ENCODE results near the gene CEP250. TPM values are rescaled to one million over a fixed set of nuclear protein-coding genes. Genes with fewer than 3 reads are reported as not detected.

The CEP250 gene, protein sequence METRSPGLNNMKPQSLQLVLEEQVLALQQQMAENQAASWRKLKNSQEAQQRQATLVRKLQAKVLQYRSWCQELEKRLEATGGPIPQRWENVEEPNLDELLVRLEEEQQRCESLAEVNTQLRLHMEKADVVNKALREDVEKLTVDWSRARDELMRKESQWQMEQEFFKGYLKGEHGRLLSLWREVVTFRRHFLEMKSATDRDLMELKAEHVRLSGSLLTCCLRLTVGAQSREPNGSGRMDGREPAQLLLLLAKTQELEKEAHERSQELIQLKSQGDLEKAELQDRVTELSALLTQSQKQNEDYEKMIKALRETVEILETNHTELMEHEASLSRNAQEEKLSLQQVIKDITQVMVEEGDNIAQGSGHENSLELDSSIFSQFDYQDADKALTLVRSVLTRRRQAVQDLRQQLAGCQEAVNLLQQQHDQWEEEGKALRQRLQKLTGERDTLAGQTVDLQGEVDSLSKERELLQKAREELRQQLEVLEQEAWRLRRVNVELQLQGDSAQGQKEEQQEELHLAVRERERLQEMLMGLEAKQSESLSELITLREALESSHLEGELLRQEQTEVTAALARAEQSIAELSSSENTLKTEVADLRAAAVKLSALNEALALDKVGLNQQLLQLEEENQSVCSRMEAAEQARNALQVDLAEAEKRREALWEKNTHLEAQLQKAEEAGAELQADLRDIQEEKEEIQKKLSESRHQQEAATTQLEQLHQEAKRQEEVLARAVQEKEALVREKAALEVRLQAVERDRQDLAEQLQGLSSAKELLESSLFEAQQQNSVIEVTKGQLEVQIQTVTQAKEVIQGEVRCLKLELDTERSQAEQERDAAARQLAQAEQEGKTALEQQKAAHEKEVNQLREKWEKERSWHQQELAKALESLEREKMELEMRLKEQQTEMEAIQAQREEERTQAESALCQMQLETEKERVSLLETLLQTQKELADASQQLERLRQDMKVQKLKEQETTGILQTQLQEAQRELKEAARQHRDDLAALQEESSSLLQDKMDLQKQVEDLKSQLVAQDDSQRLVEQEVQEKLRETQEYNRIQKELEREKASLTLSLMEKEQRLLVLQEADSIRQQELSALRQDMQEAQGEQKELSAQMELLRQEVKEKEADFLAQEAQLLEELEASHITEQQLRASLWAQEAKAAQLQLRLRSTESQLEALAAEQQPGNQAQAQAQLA (N-terminal part only)
- total RNA-seq: 31.6 and 32.0 TPM in 2 replicates

DNA sequence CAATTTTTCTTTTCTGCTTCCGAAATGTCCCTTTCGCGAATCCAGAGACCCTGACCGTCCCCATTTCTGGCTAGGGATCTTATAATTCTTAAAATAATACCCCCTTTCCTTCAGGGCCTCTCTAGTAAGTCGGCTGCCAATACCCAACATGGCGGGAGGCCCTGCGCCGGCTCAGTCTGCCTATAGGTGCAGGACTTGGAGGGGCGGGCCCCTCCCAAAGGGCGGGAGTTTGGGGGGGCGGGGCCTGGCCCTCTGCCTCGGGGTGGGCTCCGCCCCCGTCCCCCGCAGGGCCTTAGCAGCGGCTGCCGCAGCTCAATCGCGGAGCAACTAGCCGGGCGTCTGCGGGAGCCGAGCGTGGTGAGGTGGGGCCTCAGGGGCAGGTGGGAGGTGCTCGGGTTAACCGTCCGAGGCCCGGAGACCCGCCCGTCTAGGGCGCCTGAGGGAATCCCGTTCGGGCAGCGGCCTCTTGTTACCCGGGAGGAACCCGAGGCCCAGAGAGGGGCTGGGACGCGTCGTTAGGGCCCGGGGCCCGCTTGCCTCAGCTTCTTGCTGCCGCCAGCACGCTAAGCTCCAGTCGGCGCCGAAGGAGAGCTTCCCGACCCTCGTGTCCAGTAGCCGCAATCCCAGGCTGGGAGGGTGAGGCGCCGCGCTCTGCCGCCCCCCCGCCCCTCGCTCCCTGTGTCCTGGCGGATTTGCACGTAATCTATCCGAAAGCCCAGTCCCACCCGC lies at the start of gene CEP250:
TSS of gene CEP250 (plus strand) at position 718 of the 729 bp plus-strand sequence. CDS start 6,770 bp downstream, outside the sequence.
- no peak for DNase-seq (ENCODE audit: extremely low read depth, low read depth, low spot score)

DNA sequence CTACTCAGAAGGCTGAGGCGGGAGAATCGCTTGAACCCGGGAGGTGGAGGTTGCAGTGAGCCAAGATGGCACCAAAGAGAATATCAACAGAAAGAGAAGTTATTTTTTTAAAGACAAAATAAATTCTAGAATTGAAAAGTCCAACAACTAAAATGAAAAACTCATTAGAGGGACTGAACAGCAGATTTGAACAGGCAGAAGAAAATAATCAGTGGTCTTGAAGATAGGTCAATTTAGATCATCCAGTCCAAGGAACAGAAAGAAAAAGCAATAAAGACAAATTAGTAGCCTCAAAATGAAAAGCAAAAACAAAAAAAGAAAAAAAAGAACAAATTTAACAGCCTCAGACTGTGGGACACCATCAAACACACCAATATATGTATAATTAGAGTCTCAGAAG lies 49.6 kb upstream of the CEP250 start:
- DNase-seq (ENCODE audit: extremely low read depth, low read depth, low spot score): no peak

DNA sequence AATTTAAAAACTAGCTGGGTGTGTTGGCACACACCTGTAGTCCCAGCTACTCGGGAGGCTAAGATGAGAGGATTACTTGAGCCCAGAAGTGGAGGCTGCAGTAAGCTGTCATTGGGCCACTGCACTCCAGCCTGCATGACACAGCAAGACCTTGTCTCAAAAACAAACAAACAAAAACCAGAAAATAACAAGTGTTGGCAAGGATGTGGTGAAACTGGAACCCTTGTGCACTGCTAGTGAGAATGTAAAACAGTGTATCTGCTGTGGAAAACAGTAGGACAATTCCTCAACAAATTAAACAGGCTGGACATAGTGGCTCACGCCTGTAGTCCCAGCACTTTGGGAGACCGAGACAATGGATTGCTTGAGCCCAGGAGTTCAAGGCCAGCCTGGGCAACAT lies 47.1 kb upstream of the CEP250 start:
- DNase-seq (ENCODE audit: extremely low read depth, low read depth, low spot score): no peak

DNA sequence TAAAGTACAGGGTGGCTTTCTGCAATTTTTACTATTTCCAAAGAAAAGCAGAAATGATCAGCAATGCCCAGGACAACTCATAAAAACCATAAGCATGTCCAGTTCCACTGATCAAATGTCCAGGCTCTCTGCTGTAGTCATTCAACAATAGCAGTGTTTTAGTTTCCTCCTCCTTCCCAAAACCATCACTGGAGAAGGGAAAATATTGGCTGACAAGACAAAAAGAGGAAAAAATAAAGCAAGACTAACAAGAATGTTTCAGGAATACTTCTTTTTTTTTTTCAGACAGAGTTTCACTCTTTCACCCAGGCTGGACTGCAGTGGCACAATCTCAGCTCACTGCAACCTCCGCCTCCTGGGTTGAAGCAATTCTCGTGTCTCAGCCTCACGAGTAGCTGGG lies 45.9 kb upstream of the CEP250 start:
- no peak for DNase-seq (ENCODE audit: extremely low read depth, low read depth, low spot score)

DNA sequence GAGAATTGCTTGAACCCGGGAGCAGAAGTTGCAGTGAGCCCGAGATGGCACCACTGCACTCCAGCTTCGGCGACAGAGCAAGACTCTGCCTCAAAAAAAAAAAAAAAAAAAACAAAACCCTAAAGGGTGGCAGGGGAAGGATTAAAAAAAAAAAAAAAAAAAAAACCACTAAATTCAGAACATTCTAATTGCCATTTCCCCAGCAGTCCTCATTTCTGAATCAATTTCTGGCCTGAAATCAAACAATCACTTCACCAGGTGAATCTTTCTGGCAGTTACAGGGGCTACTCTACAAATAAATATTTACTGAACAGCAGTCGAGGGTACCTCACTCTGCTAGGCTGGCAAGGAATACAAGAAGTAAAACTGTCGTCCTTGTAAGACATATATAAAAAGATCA lies 44.8 kb upstream of the CEP250 start:
- no peak for DNase-seq (ENCODE audit: extremely low read depth, low read depth, low spot score)

DNA sequence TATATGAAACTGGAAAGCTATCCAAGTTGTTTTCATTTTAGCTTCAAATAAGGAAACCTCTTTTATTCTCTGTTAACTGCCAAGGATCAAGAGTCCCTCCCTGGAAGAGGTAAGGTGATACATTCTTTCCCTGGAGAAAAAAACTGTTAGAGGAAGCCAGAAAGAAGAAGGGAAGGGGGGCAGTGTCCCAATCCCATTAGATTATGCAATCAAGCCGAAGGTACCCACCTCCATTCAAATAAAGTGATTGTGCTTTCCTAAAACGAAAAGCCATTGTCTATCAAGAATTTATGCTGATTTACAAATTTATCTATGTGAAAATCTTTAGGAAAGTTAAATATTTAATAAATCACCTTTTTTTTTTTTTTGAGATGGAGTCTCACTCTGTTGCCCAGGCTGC lies 34.1 kb upstream of the CEP250 start:
- no peak for DNase-seq (ENCODE audit: extremely low read depth, low read depth, low spot score)

DNA sequence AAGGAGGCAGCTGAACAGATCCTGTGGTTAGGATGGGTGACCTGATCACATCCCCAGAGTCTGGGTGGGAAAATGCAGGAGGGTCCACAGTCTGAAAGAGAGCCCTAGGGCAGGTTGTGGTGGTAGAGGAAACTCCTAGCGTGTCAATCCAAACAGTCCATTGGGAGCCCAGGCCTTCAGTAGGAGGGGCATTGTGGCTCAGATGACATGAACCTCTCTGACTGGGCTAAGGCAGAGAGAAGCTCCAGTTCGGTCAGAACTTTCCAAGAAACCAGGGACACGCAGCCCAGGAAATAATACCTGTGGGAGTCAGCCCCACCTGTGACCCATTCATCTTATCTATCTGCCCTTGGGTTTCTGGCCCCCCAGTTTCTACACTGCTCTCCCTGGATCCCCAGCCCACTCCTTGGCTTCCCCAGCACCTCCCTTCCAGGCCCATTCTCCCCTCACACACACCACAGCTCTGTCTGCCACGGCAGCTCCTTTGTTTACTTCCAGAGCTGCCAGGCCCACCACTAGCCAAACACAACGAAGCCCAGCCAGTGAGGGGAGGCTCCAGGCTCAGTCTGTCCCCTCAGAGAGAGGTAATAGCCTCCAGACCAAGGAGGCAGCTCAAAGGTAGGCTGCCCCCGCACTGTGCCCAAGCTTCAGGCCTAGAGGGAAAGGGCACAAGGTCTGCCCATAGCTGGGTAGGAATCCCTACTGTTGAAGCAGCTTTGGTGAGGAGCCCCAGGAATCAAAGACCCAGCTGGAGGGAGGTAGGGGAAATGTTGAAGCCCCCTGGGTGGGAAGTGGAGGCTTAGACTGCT lies 23.6 kb upstream of the CEP250 start:
- no peak for DNase-seq (ENCODE audit: extremely low read depth, low read depth, low spot score)

DNA sequence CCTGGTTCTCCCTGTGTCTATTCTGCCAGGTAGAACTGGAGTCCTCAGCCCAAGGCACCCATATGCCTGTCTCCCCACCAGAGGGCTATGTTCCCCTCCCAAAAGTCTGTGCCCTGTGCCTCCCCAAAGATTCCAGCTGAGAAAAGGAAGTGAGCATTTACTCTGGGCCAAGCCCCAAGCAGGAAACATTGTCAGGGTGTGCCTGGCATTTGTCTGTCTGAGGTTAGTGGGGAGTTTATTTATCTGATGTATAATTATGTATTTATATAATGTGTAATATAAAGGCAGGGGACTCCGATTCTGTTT lies 23.0 kb upstream of the CEP250 start:
- no peak for DNase-seq (ENCODE audit: extremely low read depth, low read depth, low spot score)

DNA sequence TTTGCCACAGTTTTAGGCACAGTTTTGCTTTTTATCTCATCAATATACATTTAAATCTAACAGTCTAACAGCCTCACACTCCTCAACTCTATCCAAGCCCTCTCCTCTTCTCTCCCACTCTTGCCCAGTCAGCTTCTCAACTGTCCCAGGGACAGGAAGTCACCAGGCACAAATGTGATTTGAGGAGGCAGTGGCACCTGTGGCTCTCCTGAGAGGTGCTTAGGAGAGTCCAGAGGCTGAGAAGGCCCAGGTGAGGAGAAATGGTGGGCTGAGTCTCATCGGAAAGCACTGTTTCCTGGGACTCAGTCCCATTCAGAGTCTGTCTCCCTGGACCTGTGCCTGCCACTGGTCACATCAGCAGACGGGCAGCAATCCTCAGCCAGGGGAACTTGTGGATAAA lies 22.1 kb upstream of the CEP250 start:
- DNase-seq (ENCODE audit: extremely low read depth, low read depth, low spot score): no peak

DNA sequence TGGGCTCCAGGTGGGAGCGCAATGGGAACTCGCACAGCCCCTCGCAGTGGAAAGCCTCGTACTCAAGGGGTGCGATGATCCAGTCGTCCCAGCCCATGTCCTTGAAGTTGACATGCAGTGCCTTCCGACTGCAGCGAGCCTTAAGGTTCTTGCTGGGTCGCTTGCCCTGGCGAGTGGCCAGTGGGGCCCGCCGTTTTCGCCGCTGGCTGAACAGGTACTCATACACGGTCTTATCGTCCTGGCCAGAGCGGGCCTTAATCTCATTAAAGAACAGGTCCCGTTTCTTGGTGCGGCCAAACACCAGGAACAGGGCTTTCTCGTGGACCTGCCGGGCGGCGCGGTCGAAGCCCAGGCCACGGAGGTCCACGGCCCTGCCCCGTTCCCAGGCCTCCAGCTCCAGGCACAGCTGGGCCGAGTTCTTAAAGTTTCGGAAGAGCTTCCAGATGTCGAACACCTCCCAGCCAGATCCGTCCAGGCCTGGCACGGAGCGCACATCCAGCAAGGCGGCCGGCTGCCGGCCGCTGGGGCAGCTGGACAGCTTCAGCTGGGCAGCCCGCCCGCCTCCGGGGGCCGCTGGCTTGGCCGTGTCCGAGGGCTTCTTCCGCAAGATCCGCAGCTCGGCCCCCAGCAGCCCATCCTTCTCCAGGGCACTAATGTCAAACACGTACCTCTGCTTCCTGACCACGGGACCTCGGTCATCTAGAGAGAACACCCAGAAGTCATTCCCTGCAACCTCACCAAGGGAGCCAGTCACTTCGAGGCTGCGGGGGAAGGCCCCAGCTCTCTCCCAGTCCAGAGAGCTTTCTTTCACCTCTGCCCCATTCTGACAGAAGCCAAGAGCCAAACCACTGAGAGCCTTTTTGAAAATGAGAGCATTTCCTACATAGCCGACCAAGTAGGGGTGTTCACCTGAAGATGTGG lies 21.1 kb upstream of the CEP250 start:
- no peak for DNase-seq (ENCODE audit: extremely low read depth, low read depth, low spot score)

DNA sequence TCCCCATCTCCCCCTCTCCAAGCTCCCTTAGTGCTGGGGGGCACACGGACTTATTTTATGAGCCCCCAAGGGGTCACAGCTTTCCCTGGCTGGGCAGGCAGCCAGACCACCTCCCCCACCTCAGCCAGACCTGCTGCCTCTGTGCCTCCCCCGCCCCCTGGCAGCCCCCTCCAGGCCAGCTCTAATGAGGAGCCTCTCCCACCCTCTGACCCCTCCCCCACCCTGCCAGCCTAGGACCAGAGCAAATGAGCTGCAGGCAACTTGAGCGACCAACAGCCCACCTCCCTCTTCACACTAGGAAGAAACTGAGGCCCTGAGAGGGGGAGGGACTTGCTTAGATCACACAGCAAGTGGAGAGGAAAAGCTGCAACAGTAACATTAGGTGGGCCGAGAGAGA lies 19.2 kb upstream of the CEP250 start:
- DNase-seq (ENCODE audit: extremely low read depth, low read depth, low spot score): no peak

DNA sequence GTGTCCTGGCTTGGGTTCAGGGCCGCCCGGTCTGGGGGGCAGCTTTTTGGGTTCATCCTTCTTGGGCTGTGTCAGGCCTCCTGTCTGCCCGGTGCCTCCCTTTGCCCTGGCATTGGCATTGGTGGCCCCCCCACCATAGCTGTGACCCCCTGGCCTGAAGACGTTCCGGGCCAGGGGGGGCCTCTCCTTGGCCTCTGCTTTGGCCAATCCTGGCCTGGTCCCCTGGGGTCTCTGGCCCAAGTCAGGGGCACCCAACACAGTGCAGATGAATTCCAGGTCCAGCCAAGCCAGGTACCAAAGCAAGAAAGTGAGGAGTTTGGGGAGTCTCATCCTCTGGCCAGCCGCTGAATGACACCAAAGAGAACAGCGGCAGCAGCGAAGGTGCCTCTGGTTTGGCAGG lies 17.8 kb upstream of the CEP250 start:
- no peak for DNase-seq (ENCODE audit: extremely low read depth, low read depth, low spot score)

DNA sequence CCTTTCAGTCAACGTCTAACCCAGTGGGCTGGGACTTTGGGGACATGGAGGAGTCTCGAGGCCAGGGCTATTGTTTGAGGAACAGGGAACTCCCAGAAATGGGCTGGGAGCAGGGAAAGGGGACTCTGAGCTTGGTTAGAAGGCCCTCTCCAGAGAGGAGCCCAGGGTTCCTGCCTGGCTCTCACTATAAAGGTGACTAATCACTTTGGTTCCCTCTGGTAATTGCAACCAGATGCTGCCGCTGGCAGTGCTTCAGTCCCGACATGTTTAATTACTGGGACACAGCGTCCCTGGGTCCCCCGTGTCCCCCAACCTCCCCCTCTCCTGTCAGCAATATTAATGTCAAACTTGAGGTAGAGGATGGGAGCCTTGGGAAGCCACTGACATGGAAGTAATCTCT lies 12.4 kb upstream of the CEP250 start:
- no peak for DNase-seq (ENCODE audit: extremely low read depth, low read depth, low spot score)

DNA sequence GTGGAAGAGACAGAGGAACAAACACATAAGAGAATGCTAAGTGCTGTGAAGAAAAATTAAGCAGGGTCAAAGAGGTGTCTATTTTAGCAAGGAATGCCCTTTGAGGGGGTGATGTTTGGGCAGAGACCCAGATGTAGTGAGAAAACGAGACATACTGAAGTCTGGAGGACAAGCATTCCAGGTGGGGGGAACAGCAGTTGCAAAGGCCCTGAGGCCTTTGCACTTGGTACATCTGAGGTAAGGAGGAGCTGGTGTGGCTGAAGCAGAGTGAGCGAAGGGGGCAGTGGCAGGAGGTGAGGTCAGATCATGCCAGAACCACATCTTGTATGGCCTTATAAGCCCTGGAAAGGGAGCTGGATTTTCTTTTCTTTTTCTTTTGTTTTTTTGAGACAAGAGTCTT lies 11.2 kb upstream of the CEP250 start:
- no peak for DNase-seq (ENCODE audit: extremely low read depth, low read depth, low spot score)

DNA sequence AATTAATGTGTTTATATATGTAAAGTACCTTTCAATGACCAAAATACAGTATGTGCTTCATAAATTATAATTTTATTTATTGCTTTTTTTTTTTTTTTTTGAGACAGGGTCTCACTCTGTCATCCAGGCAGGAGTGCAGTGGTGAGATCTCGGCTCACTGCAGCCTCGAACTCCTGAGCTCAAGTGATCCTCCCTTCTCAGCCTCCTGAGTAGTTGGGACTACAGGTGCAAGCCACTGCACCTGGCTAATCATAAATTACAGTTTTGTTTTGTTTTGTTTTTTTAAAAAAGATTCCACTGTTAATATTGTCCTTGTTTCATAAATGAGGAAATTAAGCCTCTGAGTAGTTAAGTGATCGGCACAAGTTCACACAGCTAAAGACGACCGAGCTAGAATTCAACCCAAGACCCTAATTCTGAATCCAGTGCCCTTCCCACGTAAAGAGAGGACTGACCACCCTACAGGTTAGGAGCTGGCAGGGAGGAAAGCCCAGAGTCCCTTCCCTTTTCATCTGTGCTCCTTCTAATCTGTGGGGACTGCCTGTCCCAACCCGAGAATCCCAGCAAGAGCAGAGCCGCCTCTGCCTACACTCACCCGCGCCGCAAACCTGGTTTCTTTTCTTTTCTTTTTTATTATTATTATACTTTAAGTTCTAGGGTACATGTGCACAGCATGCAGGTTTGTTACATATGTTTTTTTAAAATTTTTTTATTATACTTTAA lies 8.9 kb upstream of the CEP250 start:
- DNase-seq (ENCODE audit: extremely low read depth, low read depth, low spot score): no peak

DNA sequence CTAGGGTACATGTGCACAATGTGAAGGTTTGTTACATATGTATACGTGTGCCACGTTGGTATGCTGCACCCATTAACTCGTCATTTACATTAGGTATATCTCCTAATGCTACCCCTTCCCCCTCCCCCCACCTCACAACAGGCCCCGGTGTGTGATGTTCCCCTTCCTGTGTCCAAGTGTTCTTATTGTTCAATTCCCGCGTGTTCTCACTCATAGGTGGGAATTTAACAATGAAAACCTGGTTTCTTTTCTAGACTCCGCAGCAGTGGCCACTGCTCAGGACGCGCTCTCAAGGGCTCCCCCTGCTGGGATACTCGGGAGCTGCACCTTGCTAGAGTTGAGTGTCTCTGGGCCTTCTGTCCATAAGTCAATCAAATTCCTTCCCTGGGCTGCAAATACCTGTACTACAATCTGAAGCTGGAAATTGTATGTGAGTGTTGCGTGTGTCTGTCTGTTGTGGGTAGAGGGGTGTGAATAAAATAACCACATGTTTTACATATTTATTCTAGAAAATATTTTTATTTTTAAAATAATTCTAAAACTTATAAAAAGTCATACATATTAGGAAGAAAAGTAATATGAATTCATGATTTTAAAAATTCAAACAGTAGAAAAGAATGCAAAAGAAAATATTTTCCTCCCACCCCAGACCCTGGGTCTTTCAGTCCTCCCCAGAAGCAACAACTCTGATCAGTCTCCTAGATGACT lies 8.2 kb upstream of the CEP250 start:
- no peak for DNase-seq (ENCODE audit: extremely low read depth, low read depth, low spot score)

DNA sequence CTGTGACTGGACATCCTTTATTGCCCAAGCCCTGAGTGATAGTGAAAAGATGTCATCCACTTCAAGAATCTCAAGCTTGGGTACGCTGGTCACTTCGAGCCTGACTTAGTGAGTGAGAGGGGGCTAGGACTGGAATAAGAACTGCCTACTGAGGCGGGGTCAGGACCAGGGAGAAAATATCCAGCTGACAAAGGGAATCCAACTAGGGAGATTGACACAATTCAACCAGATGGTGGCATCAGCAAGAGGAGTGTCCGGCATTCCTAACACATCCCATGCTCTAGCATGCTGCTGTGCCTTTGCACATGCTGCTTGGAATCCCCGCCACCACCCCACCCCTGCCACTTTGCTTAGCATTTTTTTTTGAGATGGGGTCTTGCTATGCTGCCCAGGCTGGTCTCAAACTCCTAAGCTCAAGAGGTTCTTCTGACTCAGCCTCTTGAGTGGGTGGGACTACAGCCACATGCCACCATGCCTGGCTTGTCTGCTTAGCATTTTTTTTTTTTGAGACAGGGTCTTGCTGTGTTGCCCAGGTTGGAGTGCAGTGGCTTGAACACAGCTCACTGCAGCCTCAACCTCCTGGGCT lies 6.5 kb upstream of the CEP250 start:
- no peak for DNase-seq (ENCODE audit: extremely low read depth, low read depth, low spot score)

Measured in glomerular endothelial cell (primary cell).